Rectal smooth muscle tissue (tissue), 1 donor: ENCODE results near the gene SEMA4D.

ENCODE experiments used
- H3K27ac ChIP-seq: one replicate; pipeline ENCODE4 v1.7.0; 2013; ENCODE audit warnings: low read depth, low read length, inconsistent platforms
- H3K27me3 ChIP-seq: one replicate; pipeline ENCODE4 v1.7.0; 2013; ENCODE audit warnings: low read length; ENCODE audit not compliant: control insufficient read depth, insufficient read depth
- H3K36me3 ChIP-seq: one replicate; pipeline ENCODE4 v1.7.0; 2013; ENCODE audit warnings: low read length; ENCODE audit not compliant: control insufficient read depth, insufficient read depth
- H3K4me1 ChIP-seq: one replicate; pipeline ENCODE4 v1.7.0; 2013; ENCODE audit warnings: low read length; ENCODE audit not compliant: control insufficient read depth, insufficient read depth
- H3K4me3 ChIP-seq: one replicate; pipeline ENCODE4 v1.7.0; 2013; ENCODE audit warnings: low read length
- H3K9ac ChIP-seq: one replicate; pipeline ENCODE4 v1.7.0; 2013; ENCODE audit warnings: low read length

SEMA4D gene

DNA sequence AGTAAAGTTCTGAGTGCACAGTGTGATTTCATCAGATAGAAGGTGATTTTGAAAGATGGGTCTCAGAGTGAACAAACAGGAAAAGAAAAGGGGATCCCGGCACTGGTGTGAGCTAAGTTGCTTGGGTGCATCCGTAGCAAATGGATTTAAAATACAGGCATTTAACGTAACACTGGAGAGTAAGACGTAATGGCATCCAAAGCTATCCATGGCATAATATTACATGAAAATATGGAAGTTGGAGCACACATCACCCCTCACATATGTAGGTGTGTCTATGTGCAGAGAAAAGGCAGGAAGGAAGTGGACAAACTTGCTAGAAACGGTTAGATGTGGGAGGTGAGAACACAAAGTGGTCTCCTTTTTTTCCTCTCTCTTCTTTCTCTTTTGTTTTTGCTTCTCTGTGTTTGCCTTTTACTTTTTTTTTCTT is 38.2 kb upstream of the SEMA4D start:
- Histone ChIP-seq H3K9ac (no peak overlapping the region), H3K4me1 (no peaks in the 10 kb centered on the region), H3K36me3 (no peaks in the 10 kb centered on the region), H3K4me3 (no peak overlapping the region), H3K27me3 (no peaks in the 10 kb centered on the region), H3K27ac (no peak overlapping the region)

DNA sequence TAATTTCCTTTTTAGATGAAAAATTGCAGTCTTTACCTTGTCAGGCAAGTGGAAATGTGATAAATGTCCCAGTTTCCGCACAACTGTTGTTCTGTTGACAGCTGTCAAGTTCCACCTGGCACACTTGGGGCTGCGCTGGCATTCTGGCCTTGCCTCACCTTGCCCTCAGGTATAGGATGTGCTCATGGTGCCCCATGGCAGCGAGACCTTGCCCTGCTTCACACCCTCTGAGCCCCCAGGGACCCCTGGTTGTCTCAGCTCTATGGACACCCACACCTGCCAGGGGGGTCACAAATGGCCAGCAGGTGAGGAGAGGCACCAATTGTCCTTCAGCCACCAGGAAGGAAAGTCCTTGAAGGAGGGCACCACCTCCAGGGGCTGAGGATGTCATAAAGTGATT is 37.5 kb upstream of the SEMA4D start:
- Histone ChIP-seq H3K27ac (no peak overlapping the region), H3K27me3 (no peaks in the 10 kb centered on the region), H3K9ac (no peak overlapping the region), H3K4me3 (no peak overlapping the region), H3K36me3 (no peaks in the 10 kb centered on the region), H3K4me1 (no peaks in the 10 kb centered on the region)

DNA sequence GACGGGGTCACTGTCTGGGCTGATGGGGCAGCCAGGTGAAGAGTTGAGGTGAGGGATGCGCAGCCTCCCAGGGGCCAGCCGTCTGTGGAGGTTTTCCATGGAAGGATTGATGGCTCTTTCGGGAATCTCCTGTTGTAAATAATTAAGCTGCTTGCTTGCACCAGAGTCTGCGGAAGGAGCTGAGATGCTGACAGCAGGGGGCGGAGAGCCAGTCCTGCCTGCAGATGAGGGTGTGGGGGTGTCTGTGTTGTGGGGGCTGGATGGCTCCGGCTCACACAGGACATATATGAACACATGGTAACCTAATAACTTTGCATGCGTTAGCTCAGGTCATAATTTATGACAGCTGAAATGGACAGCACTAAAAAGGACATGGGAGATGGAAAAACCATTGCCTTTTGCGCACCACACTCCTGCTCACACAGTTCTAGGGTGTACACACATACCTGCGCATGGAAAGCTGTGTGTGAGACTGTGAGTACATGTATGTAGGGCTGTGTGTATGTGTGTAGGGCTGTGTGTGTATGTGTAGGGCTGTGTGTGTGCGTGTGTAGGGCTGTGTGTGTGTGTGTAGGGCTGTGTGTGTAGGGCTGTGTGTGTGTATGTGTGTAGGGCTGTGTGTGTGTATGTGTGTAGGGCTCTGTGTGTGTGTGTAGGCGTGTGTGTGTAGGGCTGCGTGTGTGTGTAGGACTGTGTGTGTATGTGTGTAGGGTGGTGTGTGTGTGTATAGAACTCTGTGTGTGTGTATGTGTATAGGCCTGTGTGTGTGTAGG is 36.8 kb upstream of the SEMA4D start:
- Histone ChIP-seq H3K4me3 (no peak overlapping the region), H3K27me3 (no peaks in the 10 kb centered on the region), H3K4me1 (no peaks in the 10 kb centered on the region), H3K36me3 (no peaks in the 10 kb centered on the region), H3K27ac (no peak overlapping the region), H3K9ac (no peak overlapping the region)

DNA sequence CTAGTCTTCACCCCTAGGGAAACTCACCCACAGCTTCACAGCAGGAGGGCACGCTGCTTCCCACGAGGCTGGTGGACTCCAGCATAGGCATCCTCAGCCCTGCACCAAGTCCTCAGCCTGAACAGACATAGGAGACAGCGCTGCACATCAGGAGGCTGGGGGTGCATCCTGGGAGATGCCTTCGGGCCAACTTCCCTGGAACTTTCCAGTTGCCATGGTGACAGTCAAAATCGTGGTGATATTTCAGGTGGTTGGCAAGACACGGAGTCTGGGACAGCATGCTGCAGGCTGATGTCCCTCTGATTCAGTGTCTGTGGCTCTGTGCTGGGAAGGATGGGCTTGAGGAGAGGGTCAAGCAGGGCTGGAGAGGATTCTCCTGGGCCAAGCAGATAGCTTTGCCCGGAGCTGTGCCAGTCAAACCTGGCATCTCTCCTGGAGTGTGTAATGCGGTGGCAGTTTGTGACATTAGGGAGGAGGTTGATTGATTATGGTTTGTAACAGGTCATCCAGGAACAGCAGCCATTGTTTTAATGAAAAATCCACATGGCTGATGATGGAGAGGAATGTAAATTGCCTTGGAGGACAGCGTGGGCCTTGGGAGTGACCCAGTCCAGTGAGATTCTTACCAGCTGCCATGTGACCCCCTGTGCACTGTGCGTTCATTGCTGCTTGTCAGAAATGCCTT is 35.6 kb upstream of the SEMA4D start:
- Histone ChIP-seq H3K27ac (no peak overlapping the region), H3K27me3 (no peaks in the 10 kb centered on the region), H3K36me3 (no peaks in the 10 kb centered on the region), H3K4me3 (no peak overlapping the region), H3K4me1 (no peaks in the 10 kb centered on the region), H3K9ac (no peak overlapping the region)

DNA sequence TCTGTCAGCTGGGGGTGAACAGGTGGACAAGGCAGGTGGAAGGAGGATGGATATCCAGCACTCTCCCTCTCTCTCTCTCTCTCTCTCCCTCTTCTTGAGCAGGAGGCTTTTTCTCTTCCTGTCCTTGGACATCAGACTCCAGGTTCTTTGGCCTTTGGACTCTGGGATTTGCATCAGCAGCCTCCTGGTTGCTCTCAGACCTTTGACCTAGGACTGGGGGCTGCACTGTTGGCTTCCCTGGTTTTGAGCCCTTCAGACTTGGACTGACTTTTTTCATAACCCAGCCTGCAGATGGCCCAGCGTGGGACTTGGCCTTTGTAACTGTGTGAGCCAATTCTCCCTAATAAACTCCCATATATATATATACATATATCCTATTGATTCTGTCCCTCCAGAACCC is 35.0 kb upstream of the SEMA4D start:
- no peaks in the 10 kb centered on the region for H3K4me1 ChIP-seq
- no peaks in the 10 kb centered on the region for H3K36me3 ChIP-seq
- H3K9ac ChIP-seq = no peak overlapping the region
- no peak overlapping the region for H3K27ac ChIP-seq
- H3K4me3 ChIP-seq = no peak overlapping the region
- H3K27me3 ChIP-seq = no peaks in the 10 kb centered on the region

DNA sequence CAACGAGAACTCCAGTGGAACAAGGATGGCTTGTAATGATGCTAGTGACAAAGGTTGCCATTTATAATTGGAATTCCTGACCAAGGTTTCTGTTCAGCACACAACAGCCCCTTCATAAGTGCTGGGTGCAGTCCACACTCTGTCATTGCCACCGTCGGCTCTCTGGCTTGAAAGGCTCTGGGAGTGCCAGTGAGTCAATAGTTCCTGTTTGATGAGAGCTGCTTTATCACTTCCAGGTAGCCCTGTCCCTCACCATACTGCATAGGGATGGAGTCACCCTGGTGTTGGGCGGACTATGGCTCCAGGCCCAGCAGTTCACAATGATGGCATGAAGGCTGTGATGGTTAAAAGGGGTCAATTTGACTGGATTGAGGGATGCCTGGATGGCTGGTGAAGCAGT is 34.6 kb upstream of the SEMA4D start:
- H3K27ac ChIP-seq = no peak overlapping the region
- no peak overlapping the region for H3K4me3 ChIP-seq
- H3K27me3 ChIP-seq = no peaks in the 10 kb centered on the region
- no peak overlapping the region for H3K9ac ChIP-seq
- no peaks in the 10 kb centered on the region for H3K4me1 ChIP-seq
- no peaks in the 10 kb centered on the region for H3K36me3 ChIP-seq

DNA sequence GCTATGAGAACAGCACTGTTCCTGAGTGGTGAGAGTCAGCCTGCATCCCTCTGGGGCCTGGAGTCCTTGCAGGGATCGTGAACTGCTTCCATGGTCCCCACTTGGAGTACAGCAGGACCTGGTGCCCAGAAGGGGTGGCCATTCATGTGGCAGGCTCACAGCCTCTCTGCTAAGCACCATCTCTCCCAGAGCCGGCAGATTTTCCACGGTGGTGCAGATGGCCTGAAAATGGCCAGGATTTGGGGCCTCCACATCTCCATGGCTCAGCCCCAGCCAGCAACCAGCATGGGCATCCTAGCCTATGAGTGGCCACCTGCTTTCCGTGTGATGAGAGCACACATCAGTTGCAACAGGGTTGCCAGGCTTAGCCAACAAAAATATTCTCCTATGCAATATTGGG is 33.9 kb upstream of the SEMA4D start:
- H3K36me3 ChIP-seq = no peaks in the 10 kb centered on the region
- H3K9ac ChIP-seq = no peak overlapping the region
- H3K27ac ChIP-seq = no peak overlapping the region
- H3K4me3 ChIP-seq = no peak overlapping the region
- H3K27me3 ChIP-seq = no peaks in the 10 kb centered on the region
- no peaks in the 10 kb centered on the region for H3K4me1 ChIP-seq

DNA sequence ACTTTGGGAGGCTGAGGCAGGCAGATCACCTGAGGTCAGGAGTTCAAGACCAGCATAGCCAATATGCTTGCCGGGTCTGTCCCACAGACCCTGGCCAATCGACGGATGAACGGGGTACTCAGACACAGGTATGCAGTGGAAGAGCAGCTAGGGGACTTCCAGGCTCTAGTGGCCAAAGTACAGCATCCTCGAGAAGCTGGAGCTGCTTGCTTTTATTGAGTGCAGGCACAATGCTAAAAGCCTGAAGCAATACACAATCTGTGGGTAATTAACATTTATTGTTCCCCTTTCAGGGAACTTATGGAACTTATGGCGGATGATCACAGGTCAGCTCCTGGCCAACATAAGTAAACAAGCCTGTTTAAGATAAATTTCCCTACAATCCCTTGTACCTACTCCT is 32.8 kb upstream of the SEMA4D start:
- H3K4me1 ChIP-seq = no peaks in the 10 kb centered on the region
- H3K27me3 ChIP-seq = no peaks in the 10 kb centered on the region
- H3K9ac ChIP-seq = no peak overlapping the region
- H3K27ac ChIP-seq = no peak overlapping the region
- H3K4me3 ChIP-seq = no peak overlapping the region
- H3K36me3 ChIP-seq = no peaks in the 10 kb centered on the region

DNA sequence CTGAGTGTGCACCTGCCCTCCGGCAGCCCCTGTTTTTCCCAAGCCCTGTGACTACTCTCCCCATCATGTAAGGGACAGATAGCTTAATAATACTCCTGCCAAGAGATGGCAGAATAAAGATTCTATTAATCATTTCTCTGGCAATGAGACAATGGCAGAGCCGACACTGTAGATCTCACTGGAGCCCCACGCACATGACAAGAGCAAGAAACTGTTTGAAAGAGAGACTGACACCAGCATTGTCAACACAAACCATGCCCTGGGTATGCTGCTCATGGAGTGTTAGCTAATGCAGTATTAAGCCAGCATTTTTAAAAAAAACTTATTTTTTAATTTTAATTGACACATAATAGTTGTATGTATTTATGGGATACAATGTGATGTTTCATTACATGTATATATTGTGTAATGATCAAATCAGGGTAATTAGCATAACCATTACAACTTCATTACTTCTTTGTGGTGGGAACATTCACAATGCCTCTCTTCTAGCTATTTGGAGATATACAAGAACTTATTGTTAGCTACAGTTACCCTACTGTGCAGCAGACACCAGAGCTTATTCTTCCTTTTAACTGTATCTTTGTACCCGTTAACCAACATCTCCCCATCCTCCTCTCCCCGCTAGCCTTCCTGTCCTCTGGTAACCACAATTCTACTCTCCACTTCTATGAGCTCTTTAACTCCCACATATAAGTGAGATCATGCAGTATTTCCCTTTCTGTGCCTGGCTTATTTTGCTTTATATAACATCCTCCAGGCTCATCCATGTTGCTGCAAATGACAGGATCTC is 31.5 kb upstream of the SEMA4D start:
- Histone ChIP-seq H3K27me3 (no peaks in the 10 kb centered on the region), H3K9ac (no peak overlapping the region), H3K27ac (no peak overlapping the region), H3K4me1 (no peaks in the 10 kb centered on the region), H3K36me3 (no peaks in the 10 kb centered on the region), H3K4me3 (no peak overlapping the region)

DNA sequence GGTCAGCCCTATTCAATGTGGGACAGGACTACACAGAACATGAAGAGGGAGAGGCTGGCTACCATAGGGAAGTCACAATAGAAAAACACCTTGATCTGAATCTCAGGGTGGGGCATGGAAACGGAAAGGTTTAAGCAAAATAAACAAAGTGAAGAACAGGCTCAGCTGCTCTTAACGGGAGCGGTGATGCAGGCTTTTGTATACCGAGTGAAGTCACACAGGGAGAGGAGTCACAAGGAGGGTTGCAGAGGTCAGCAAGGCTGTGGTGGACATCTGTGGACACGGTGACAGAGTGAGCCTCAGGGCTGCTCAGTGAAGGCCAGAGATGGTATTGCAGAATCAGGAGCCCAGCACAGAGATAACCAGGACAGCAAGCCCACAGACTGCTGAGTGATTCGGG is 30.6 kb upstream of the SEMA4D start:
- Histone ChIP-seq H3K4me1 (no peaks in the 10 kb centered on the region), H3K27me3 (no peaks in the 10 kb centered on the region), H3K36me3 (no peaks in the 10 kb centered on the region), H3K27ac (no peak overlapping the region), H3K9ac (no peak overlapping the region), H3K4me3 (no peak overlapping the region)

DNA sequence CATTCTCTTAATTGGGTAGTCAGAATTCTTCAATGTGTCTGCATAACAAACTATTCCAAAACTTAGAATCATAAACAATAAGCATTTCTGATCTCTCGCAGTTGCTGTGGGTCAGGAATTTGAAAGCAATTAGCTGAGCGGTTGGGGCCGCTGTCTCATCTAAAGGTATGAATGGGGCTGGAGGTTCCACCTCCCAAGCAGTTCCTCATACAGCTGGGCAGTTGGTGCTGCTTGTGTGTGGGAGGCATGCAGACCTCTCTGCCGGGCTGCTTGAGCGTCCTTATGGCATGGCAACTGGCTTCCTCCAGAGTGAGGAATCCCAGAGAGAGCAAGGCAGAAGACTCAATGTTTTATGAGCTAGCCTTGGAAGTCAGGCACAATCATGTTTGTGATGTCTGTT is 30.2 kb upstream of the SEMA4D start:
- no peak overlapping the region for H3K27ac ChIP-seq
- H3K4me1 ChIP-seq = no peaks in the 10 kb centered on the region

DNA sequence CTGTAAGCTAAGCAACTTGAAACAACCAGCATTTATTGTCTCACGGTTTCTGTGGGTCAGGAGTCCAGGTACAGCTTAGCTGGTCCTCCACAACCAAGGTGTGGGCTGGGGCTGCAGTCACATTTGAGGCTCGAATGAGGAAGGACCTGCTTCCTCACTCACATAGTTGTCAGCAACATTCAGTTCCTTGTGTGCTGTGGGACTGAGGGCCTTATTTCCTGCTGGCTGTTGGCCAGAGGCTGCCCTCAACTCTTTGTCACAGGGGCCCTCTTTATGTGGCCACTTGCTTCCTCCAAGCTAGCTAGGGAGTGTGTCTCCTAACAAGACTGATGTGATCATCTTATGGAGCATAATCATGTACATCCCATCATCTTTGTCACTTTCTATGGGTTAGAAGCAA is 29.2 kb upstream of the SEMA4D start:
- Histone ChIP-seq H3K4me3 (no peak overlapping the region), H3K36me3 (no peaks in the 10 kb centered on the region), H3K4me1 (no peaks in the 10 kb centered on the region), H3K9ac (no peak overlapping the region), H3K27me3 (no peaks in the 10 kb centered on the region), H3K27ac (no peak overlapping the region)

More for the DNA sequence above, 30.2 kb upstream of the SEMA4D start:
- Histone ChIP-seq H3K27me3 (no peaks in the 10 kb centered on the region), H3K4me3 (no peak overlapping the region), H3K36me3 (no peaks in the 10 kb centered on the region), H3K9ac (no peak overlapping the region)
